OCI-LY1 (cell line): ENCODE measurements around the gene KCTD2.

ENCODE experiments used
- H2AFZ ChIP-seq: fragments of 200-600 bp; sonication (generic), shearing (Covaris generic); 2 replicates; pipeline ENCODE4 v1.6.0; 2014; ENCODE audit warnings: antibody characterized with exemption, mild to moderate bottlenecking, low read length
- H3F3A ChIP-seq: fragments of 200-600 bp; sonication (generic), shearing (Covaris generic); 2 replicates; pipeline ENCODE4 v1.6.0; 2014; ENCODE audit warnings: mild to moderate bottlenecking, antibody characterized with exemption, low read length, moderate library complexity; ENCODE audit not compliant: insufficient read depth
- H3K27ac ChIP-seq: fragments of 200-600 bp; sonication (generic); 2 replicates; pipeline ENCODE4 v1.5.1; 2014; ENCODE audit warnings: low read length, mixed run types, mild to moderate bottlenecking, low read depth; ENCODE audit not compliant: poor library complexity, severe bottlenecking
- H3K27me3 ChIP-seq: fragments of 200-600 bp; sonication (generic); 2 replicates; pipeline ENCODE4 v1.6.0; 2014; ENCODE audit warnings: antibody characterized with exemption, mild to moderate bottlenecking, low read length, moderate library complexity; ENCODE audit not compliant: insufficient read depth
- H3K36me3 ChIP-seq: fragments of 200-600 bp; sonication (generic); 2 replicates; pipeline ENCODE4 v1.6.1; 2014; ENCODE audit warnings: mild to moderate bottlenecking, antibody characterized with exemption, low read length, moderate library complexity, mixed read lengths; ENCODE audit not compliant: insufficient read depth
- H3K4me1 ChIP-seq: fragments of 200-600 bp; sonication (generic); 2 replicates; pipeline ENCODE4 v1.5.1; 2014; ENCODE audit warnings: mild to moderate bottlenecking, low read length, moderate library complexity; ENCODE audit not compliant: insufficient read depth, severe bottlenecking
- H3K4me2 ChIP-seq: fragments of 200-600 bp; sonication (generic), shearing (Covaris generic); 2 replicates; pipeline ENCODE4 v1.6.1; 2014; ENCODE audit warnings: low read length
- H3K4me3 ChIP-seq: fragments of 200-600 bp; sonication (generic); 2 replicates; pipeline ENCODE4 v1.5.1; 2014; ENCODE audit warnings: low read length, low read depth, mild to moderate bottlenecking, mixed read lengths; ENCODE audit not compliant: poor library complexity, severe bottlenecking
- H3K79me2 ChIP-seq: fragments of 200-600 bp; shearing (Covaris generic); 2 replicates; pipeline ENCODE4 v1.6.1; 2016; ENCODE audit warnings: mixed run types, low read length, mixed read lengths; ENCODE audit not compliant: insufficient read depth
- H3K9ac ChIP-seq: fragments of 200-600 bp; sonication (generic), shearing (Covaris generic); 2 replicates; pipeline ENCODE4 v1.6.1; 2014; ENCODE audit warnings: mild to moderate bottlenecking, low read length, mixed read lengths
- H3K9me2 ChIP-seq: fragments of 200-600 bp; sonication (generic), shearing (Covaris generic); 2 replicates; pipeline ENCODE4 v1.6.1; 2014; ENCODE audit warnings: low read depth, mild to moderate bottlenecking, low read length, mixed read lengths
- H3K9me3 ChIP-seq: fragments of 200-600 bp; shearing (Covaris generic); 2 replicates; pipeline ENCODE4 v1.6.1; 2014; ENCODE audit warnings: low read length, mixed read lengths
- H4K20me1 ChIP-seq: fragments of 200-600 bp; sonication (generic), shearing (Covaris generic); 2 replicates; pipeline ENCODE4 v1.6.0; 2016; ENCODE audit warnings: mild to moderate bottlenecking, low read length; ENCODE audit not compliant: insufficient read depth
- EZH2 ChIP-seq: fragments of 200-600 bp; sonication (generic), shearing (Covaris generic); IDR thresholded peaks from 2 replicates; pipeline ENCODE4 v1.8.0; 2017; ENCODE audit warnings: borderline replicate concordance, mixed run types, mild to moderate bottlenecking, antibody characterized with exemption, low read length, moderate library complexity, mixed read lengths
- TF ChIP-seq, protein P1 (sequence below): fragments of 200-600 bp; sonication (generic), shearing (Covaris generic); IDR thresholded peaks from 2 replicates; pipeline ENCODE4 v1.5.1; 2017; ENCODE audit warnings: mild to moderate bottlenecking, antibody characterized with exemption, low read length, moderate library complexity, mixed read lengths

KCTD2 gene

GRCh38 chr17:75113798-75114551, 67.0 kb downstream of the KCTD2 start:
- Histone ChIP-seq H3K4me3 (peak overlapping the region; percentile 57), H3K27ac (peak overlapping the region; percentile 55), H3K4me1 (peaks cover 40% of the 10 kb centered on the region), H4K20me1 (no peaks in the 10 kb centered on the region), H2AFZ (no peak overlapping the region), H3K9ac (peak overlapping the region; percentile 66), H3K79me2 (no peaks in the 10 kb centered on the region), H3K27me3 (no peaks in the 10 kb centered on the region), H3K4me2 (peak overlapping the region; percentile 74), H3K9me2 (no peaks in the 10 kb centered on the region), H3K36me3 (peaks cover 17% of the 10 kb centered on the region), H3F3A (0 out of 2 replicates have a peak, but pooled peaks cover 5% of the 10 kb centered on the region), H3K9me3 (no peaks in the 10 kb centered on the region)
- TF ChIP-seq, protein P1, sequence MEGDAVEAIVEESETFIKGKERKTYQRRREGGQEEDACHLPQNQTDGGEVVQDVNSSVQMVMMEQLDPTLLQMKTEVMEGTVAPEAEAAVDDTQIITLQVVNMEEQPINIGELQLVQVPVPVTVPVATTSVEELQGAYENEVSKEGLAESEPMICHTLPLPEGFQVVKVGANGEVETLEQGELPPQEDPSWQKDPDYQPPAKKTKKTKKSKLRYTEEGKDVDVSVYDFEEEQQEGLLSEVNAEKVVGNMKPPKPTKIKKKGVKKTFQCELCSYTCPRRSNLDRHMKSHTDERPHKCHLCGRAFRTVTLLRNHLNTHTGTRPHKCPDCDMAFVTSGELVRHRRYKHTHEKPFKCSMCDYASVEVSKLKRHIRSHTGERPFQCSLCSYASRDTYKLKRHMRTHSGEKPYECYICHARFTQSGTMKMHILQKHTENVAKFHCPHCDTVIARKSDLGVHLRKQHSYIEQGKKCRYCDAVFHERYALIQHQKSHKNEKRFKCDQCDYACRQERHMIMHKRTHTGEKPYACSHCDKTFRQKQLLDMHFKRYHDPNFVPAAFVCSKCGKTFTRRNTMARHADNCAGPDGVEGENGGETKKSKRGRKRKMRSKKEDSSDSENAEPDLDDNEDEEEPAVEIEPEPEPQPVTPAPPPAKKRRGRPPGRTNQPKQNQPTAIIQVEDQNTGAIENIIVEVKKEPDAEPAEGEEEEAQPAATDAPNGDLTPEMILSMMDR, result peak; percentile 94
- TF ChIP-seq EZH2, result no peak

DNA sequence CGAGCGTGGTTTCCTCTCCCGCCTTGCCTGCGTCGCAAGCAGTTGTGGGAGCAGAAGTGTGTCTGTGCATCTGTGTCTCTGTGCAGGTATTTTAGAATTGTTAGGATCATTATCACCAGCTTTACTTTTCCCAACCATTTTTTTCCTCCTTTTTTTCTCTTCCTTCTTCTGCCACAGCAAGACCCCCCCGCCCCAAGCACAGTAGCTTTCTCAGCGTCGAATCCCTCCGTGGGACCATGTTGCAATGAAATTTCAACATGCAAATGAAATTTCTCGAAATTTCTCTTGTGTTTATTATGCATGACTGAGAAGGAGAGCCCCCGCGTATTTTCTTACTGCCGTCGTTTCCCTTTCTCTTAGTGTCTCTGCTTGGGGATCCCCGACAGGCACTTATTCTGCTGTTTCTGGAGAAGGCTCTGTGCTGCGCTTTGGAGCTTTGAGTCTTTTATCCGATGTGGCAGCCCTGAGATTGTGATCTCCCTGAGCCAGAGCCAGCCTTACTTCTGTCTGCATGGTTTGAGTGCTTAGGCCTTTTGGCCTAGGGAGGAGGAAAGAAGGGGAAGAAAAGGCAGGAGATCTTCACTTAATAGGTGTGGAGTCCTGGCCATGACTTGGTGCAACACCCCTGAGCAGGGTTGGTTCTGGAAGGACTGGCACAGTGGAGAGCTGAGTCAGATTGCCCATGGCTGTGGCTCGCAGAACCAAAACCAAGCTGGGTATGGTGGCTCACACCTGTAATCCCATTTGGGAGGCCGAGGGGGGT, 67.7 kb downstream of the KCTD2 start:
- peak overlapping the region; percentile 66 for H3K9ac ChIP-seq
- 0 out of 2 replicates have a peak, but pooled peaks cover 5% of the 10 kb centered on the region for H3F3A ChIP-seq
- H4K20me1 ChIP-seq, result no peaks in the 10 kb centered on the region
- no peaks in the 10 kb centered on the region for H3K79me2 ChIP-seq
- H3K36me3 ChIP-seq, result peaks cover 19% of the 10 kb centered on the region
- H3K4me2 ChIP-seq, result peak overlapping the region; percentile 74
- H3K27me3 ChIP-seq, result no peaks in the 10 kb centered on the region
- H2AFZ ChIP-seq, result no peak overlapping the region
- peak overlapping the region; percentile 55 for H3K27ac ChIP-seq
- peaks cover 33% of the 10 kb centered on the region for H3K4me1 ChIP-seq
- peak overlapping the region; percentile 57 for H3K4me3 ChIP-seq
- no peak for TF ChIP-seq EZH2
- TF ChIP-seq, protein P1, result no peak
- H3K9me2 ChIP-seq, result no peaks in the 10 kb centered on the region
- no peaks in the 10 kb centered on the region for H3K9me3 ChIP-seq
